Panc1 (cell line): ENCODE data around the gene SMIM36. TPM values are rescaled to one million over a fixed set of nuclear protein-coding genes. Genes with fewer than 3 reads are reported as not detected.

Experiments
- ATAC-seq: fragments of 200-7000 bp; cut with Tn5 transposase; 2 replicates; pipeline ENCODE4 v1.9.1; 2020; ENCODE audit warnings: mild to moderate bottlenecking, moderate library complexity
- BruUV-seq: library from RNA; stranded (reverse); fragments of 400-500 nt; replicated peaks from 2 replicates; lab custom pipeline; 2021; lab: Mats Ljungman, UMichigan
- CTCF ChIA-PET: fragments of 300-600 bp; sonication (Branson Sonifier 250); formaldehyde crosslinking; loops from one replicate; lab custom pipeline; 2022; ENCODE audit warnings: antibody characterized with exemption; lab: Charles Lee
- POLR2A ChIA-PET: fragments of 300-600 bp; sonication (Branson Sonifier 250); formaldehyde crosslinking; loops from one replicate; lab custom pipeline; 2022; ENCODE audit warnings: antibody characterized with exemption; lab: Charles Lee
- DNase-seq: peaks from one replicate; pipeline ENCODE4 v3.0.0-alpha.2; 2010; ENCODE audit warnings: low read depth, low spot score
- H3K27ac ChIP-seq: 2 replicates; pipeline ENCODE4 v1.5.1; 2011; ENCODE audit warnings: mild to moderate bottlenecking, low read length, inconsistent platforms
- H3K27me3 ChIP-seq: fragments of 200-500 bp; sonication (Bioruptor generic); 2 replicates; pipeline ENCODE4 v1.6.0; 2014; ENCODE audit warnings: low read length, inconsistent platforms; ENCODE audit not compliant: control insufficient read depth, insufficient read depth
- H3K36me3 ChIP-seq: fragments of 200-500 bp; sonication (Bioruptor generic); 2 replicates; pipeline ENCODE4 v1.5.1; 2014; ENCODE audit warnings: inconsistent platforms, mild to moderate bottlenecking, low read length, moderate library complexity; ENCODE audit not compliant: control insufficient read depth, insufficient read depth
- H3K4me1 ChIP-seq: 2 replicates; pipeline ENCODE4 v1.5.1; 2011; ENCODE audit warnings: inconsistent platforms, mild to moderate bottlenecking, low read length, moderate library complexity; ENCODE audit not compliant: control insufficient read depth, insufficient read depth
- H3K4me3 ChIP-seq, 2 experiments: 2 replicates each; pipeline ENCODE4 v1.5.1; 2011 to 2012; ENCODE audit warnings: low read depth in 2 of 2, low read length in 2 of 2, mild to moderate bottlenecking in 2 of 2, inconsistent platforms in 1 of 2, moderate library complexity in 1 of 2
- H3K9me3 ChIP-seq: fragments of 200-500 bp; sonication (Bioruptor generic); 2 replicates; pipeline ENCODE4 v1.5.1; 2014; ENCODE audit warnings: low read depth, mild to moderate bottlenecking, inconsistent platforms, low read length, moderate library complexity; ENCODE audit not compliant: control insufficient read depth, insufficient read depth
- CTCF ChIP-seq: fragments of 450-650 bp; IDR thresholded peaks from 2 replicates; pipeline ENCODE4 v1.5.1; 2017; ENCODE audit warnings: mild to moderate bottlenecking
- POLR2AphosphoS5 ChIP-seq: IDR thresholded peaks from 2 replicates; pipeline ENCODE4 v1.6.1; 2012; ENCODE audit warnings: mild to moderate bottlenecking, low read depth, low read length, moderate library complexity
- REST ChIP-seq, 2 experiments: IDR thresholded peaks; 2 replicates each; pipeline ENCODE4 v1.6.1; 2011 to 2012; ENCODE audit warnings: low read depth in 2 of 2, control low read depth in 1 of 2, low read length in 1 of 2, mild to moderate bottlenecking in 1 of 2, moderate library complexity in 1 of 2; ENCODE audit not compliant: insufficient read depth in 1 of 2
- SIN3A ChIP-seq: IDR thresholded peaks from 2 replicates; pipeline ENCODE4 v1.6.1; 2012; ENCODE audit warnings: low read depth, mild to moderate bottlenecking, low read length, moderate library complexity, borderline replicate concordance; ENCODE audit not compliant: insufficient read depth
- TCF7L2 ChIP-seq: IDR thresholded peaks from 2 replicates; pipeline ENCODE4 v1.6.1; 2011; ENCODE audit warnings: mild to moderate bottlenecking, low read depth, low read length, inconsistent platforms
- in situ Hi-C: cut with HindIII; loops from 2 replicates; pipeline ENCODE4 v1.10.0; 2016; ENCODE audit warnings: low sequenced_read_pairs, low pct_unique_long_range_greater_than_20kb
- intact Hi-C: fragments of 100-400 bp; cut with micrococcal nuclease; formaldehyde crosslinking; loops from one replicate; pipeline ENCODE4 v1.10.0; 2022; ENCODE audit not compliant: unreplicated experiment
- total RNA-seq: library from RNA; stranded (reverse); gene quantifications from one replicate; pipeline ENCODE4 v1.2.1, GENCODE V29; 2021; ENCODE audit not compliant: unreplicated experiment

Gene SMIM36
- total RNA-seq, 1 experiment from 2014 or later = not detected

GRCh38 chr17:55416470-55417052, 94.7 kb downstream of the SMIM36 start:
- Histone ChIP-seq H3K9me3 (no peaks in the 10 kb centered on the region), H3K27ac (no peak overlapping the region), H3K4me1 (peaks cover 6% of the 10 kb centered on the region), H3K27me3 (no peaks in the 10 kb centered on the region), H3K36me3 (no peaks in the 10 kb centered on the region; the same call in 1 of the 2 replicates), H3K4me3 (no peak overlapping the region)
- ChIA-PET CTCF (no interaction called here), POLR2A (no interaction called here)
- BruUV-seq = no TSS peak
- no peak for DNase-seq
- ATAC-seq = no peak
- intact Hi-C loops = no loop called here
- TF ChIP-seq POLR2AphosphoS5 (no peak), CTCF (no peak), TCF7L2 (no peak), REST (IDR thresholded peaks at IDR 0.05; ENCODE audit: insufficient read depth in 1 of 2, low read depth in 2 of 2, low read length in 1 of 2) (no peak), SIN3A (no peak)
- in situ Hi-C loops = no loop called here

GRCh38 chr17:55416000-55416399, 95.3 kb downstream of the SMIM36 start:
- ATAC-seq (no peak), DNase-seq (no peak)
- intact Hi-C loops (no loop called here), in situ Hi-C loops (no loop called here)
- ChIA-PET CTCF (interaction anchor here (0.6 kb wide), 1 partner anchor 18 kb away, joined by 4 read pairs; no protein-coding TSS in a partner anchor), POLR2A (interaction anchor here (0.8 kb wide), 1 partner anchor 11 kb away, joined by 3 read pairs; no protein-coding TSS in a partner anchor)
- no peak overlapping the region for H3K4me3 ChIP-seq
- no peaks in the 10 kb centered on the region for H3K9me3 ChIP-seq
- peaks cover 6% of the 10 kb centered on the region for H3K4me1 ChIP-seq
- TF ChIP-seq SIN3A (no peak), CTCF (no peak), REST (IDR thresholded peaks at IDR 0.05; ENCODE audit: insufficient read depth in 1 of 2, low read depth in 2 of 2, low read length in 1 of 2) (no peak), TCF7L2 (no peak), POLR2AphosphoS5 (no peak)
- no TSS peak for BruUV-seq
- no peaks in the 10 kb centered on the region; the same call in 1 of the 2 replicates for H3K36me3 ChIP-seq
- H3K27me3 ChIP-seq = no peaks in the 10 kb centered on the region
- no peak overlapping the region for H3K27ac ChIP-seq
